ENCODE results near the gene TMEM171. TPM values are rescaled to one million over a fixed set of nuclear protein-coding genes. Genes with fewer than 3 reads are reported as not detected.

Gene TMEM171
- total RNA-seq, 2 donors from 2014 or later = not detected

- H3K27ac ChIP-seq = no peak overlapping the region
- no peak overlapping the region for H3K4me3 ChIP-seq
- H3K9me3 ChIP-seq = no peaks in the 10 kb centered on the region
- intact Hi-C loops (cut with DNase I) = no loop called here
- H3K36me3 ChIP-seq = no peaks in the 10 kb centered on the region
- no peak for TF ChIP-seq POLR2AphosphoS5 (IDR thresholded peaks at IDR 0.05)
- no peak for TF ChIP-seq CTCF (IDR thresholded peaks at IDR 0.05)
- no peak for TF ChIP-seq POLR2A (IDR thresholded peaks at IDR 0.05)
- H3K27me3 ChIP-seq (replicated peaks; ENCODE audit: insufficient read depth) = no peaks in the 10 kb centered on the region
- 52% methylated on average over 3 of the region's 3 CpGs for WGBS
- H3K4me1 ChIP-seq (replicated peaks) = no peaks in the 10 kb centered on the region
- DNase-seq (ENCODE audit: low spot score) = no peak
These were observed 6.2 kb upstream of the TMEM171 start for GRCh38 chr5:73114044-73114688.

DNA sequence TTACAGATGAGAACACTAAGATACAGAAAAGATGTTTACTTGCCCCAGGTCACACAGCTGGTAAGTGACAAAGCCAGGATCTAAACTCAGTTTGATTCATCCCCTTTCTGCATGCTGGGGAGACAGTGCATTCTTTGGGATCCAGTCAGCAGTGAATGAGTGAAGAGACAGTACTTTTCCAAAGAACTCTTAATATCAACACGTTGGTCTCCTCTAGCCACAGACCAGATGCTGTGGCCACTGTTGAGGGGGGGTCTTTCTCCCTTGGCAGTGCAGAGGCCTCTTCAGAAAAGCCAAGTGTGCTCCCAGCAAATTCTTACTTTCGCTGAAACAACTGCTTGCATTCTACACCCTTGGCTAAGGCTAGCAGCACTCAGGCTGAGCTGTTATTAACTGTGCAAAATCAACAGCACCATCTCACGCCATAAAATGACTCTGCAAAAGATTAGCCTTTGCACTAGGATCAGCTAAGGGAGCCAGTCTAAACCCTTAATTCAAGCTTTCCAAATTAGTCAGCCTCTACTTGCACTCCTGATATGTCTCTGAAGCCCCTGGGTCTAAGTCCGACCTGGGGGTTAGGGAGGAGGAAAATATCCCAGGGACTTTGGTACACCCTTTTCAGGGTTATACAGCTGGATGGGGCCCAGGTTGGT lies 4.8 kb upstream of the TMEM171 start:
- 61% methylated on average over 4 of the region's 4 CpGs for WGBS
- intact Hi-C loops (cut with DNase I) = no loop called here
- no peak for DNase-seq (ENCODE audit: low spot score)

GRCh38 chr5:73116506-73116905 lies 3.9 kb upstream of the TMEM171 start:
- intact Hi-C loops (cut with DNase I) = no loop called here
- 80% methylated on average over 2 of the region's 2 CpGs for WGBS
- no peak overlapping the region for H3K4me3 ChIP-seq
- no peaks in the 10 kb centered on the region for H3K4me1 ChIP-seq (replicated peaks)
- H3K9me3 ChIP-seq = no peaks in the 10 kb centered on the region
- TF ChIP-seq POLR2AphosphoS5 (IDR thresholded peaks at IDR 0.05) = no peak
- no peak for DNase-seq (ENCODE audit: low spot score)
- no peaks in the 10 kb centered on the region for H3K27me3 ChIP-seq (replicated peaks; ENCODE audit: insufficient read depth)
- no peak overlapping the region for H3K27ac ChIP-seq
- no peaks in the 10 kb centered on the region for H3K36me3 ChIP-seq

More for the DNA sequence above, 4.8 kb upstream of the TMEM171 start:
- Histone ChIP-seq H3K4me1 (replicated peaks) (no peaks in the 10 kb centered on the region), H3K4me3 (no peak overlapping the region), H3K36me3 (no peaks in the 10 kb centered on the region), H3K9me3 (no peaks in the 10 kb centered on the region), H3K27me3 (replicated peaks; ENCODE audit: insufficient read depth) (no peaks in the 10 kb centered on the region), H3K27ac (no peak overlapping the region)
- TF ChIP-seq POLR2A (IDR thresholded peaks at IDR 0.05) (no peak), POLR2AphosphoS5 (IDR thresholded peaks at IDR 0.05) (no peak), CTCF (IDR thresholded peaks at IDR 0.05) (no peak)

DNA sequence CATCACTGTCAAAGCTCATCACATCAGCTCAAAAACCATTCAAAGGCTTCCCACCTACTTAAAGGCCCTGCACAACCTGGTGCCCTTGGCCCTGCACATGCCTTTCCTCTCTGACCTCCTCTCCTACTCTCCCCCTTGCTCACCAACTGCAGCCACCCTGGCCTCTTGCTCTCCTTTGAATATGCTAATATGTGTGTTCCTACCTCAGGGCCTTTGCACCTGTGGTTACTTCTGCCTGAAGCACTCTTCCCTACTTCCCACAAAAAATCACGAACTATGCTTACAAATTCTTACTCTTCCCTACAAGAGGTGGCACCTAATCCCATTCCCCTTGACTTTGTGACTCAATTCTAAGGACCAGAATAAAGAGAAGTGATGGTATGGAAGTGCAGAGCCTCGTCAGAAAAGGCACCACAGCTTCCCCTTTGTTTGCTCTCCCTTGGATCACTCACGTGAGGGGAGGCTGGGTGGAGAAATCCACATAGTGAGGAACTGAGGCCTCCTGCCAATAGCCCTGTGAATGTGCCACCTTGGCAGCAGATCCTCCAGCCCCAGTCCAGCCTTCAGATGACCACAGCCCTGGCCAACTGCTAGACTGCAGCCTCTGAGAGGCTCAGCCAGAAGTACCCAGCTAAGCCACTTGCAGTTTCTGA lies 3.2 kb upstream of the TMEM171 start:
- WGBS = 70% methylated on average over 3 of the region's 3 CpGs
- H3K27me3 ChIP-seq (replicated peaks; ENCODE audit: insufficient read depth) = no peaks in the 10 kb centered on the region
- H3K4me3 ChIP-seq = no peak overlapping the region
- intact Hi-C loops (cut with DNase I) = no loop called here
- DNase-seq (ENCODE audit: low spot score) = no peak
- H3K9me3 ChIP-seq = no peaks in the 10 kb centered on the region
- H3K36me3 ChIP-seq = no peaks in the 10 kb centered on the region
- no peak overlapping the region for H3K27ac ChIP-seq
- no peak for TF ChIP-seq POLR2AphosphoS5 (IDR thresholded peaks at IDR 0.05)
- no peak for TF ChIP-seq CTCF (IDR thresholded peaks at IDR 0.05)
- TF ChIP-seq POLR2A (IDR thresholded peaks at IDR 0.05) = no peak
- H3K4me1 ChIP-seq (replicated peaks) = no peaks in the 10 kb centered on the region

DNA sequence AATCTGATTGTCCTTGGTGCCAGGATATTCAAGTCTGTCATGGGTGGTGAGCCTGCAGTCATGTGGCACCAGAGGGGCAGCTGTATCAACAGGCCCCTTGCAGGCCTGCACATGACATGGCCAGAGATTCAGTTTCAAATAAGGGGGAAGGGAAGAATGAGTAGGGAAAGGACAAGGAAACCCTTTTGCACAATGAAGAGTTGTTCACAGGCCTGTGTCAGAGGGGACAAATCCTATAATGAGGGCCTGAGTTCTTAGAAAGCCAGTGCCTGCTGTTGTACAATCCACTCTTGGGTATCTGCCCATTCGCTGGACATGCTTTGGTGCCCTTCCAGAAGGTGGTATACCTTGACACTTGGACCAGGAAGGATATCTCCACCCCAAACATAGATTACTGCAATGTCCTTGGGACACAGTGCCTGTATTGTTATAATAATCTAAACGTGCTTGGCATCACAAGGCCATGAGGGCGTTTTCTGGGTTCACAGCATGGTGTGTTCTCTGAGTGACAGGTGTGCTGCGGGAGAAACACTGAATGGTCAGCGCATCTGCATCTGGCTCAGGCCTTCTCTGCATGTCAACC lies 1.9 kb upstream of the TMEM171 start:
- no peaks in the 10 kb centered on the region for H3K27me3 ChIP-seq (replicated peaks; ENCODE audit: insufficient read depth)
- H3K27ac ChIP-seq = no peak overlapping the region
- DNase-seq (ENCODE audit: low spot score) = no peak
- 93% methylated on average over 5 of the region's 5 CpGs for WGBS
- H3K4me1 ChIP-seq (replicated peaks) = no peaks in the 10 kb centered on the region
- no peak for TF ChIP-seq POLR2AphosphoS5 (IDR thresholded peaks at IDR 0.05)
- TF ChIP-seq POLR2A (IDR thresholded peaks at IDR 0.05) = no peak
- no peak for TF ChIP-seq CTCF (IDR thresholded peaks at IDR 0.05)
- intact Hi-C loops (cut with DNase I) = no loop called here
- no peak overlapping the region for H3K4me3 ChIP-seq
- no peaks in the 10 kb centered on the region for H3K9me3 ChIP-seq
- no peaks in the 10 kb centered on the region for H3K36me3 ChIP-seq
